Measurements from ENCODE around the gene SMTN.

DNA sequence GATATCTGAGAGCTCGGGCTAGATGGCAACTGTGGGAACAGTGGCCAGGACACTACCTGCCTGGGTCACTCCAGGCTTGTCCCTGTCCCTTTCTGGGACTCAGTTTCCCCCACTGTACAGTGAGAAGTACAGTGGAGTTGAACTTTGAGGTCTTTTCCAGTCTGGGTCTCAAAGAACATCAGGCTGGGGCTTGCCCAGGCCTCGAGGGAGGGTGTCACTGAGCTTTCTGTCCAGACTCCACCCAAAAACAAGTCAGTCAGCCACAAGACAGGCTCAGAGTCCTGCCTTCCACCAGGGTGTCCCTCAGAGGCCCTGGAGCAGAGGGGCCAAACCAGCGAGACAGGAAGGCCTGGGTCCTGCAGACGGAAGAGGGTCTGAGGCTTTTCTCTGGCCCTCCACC lies 61.2 kb downstream of the SMTN start:
- TF ChIP-seq, protein P1, sequence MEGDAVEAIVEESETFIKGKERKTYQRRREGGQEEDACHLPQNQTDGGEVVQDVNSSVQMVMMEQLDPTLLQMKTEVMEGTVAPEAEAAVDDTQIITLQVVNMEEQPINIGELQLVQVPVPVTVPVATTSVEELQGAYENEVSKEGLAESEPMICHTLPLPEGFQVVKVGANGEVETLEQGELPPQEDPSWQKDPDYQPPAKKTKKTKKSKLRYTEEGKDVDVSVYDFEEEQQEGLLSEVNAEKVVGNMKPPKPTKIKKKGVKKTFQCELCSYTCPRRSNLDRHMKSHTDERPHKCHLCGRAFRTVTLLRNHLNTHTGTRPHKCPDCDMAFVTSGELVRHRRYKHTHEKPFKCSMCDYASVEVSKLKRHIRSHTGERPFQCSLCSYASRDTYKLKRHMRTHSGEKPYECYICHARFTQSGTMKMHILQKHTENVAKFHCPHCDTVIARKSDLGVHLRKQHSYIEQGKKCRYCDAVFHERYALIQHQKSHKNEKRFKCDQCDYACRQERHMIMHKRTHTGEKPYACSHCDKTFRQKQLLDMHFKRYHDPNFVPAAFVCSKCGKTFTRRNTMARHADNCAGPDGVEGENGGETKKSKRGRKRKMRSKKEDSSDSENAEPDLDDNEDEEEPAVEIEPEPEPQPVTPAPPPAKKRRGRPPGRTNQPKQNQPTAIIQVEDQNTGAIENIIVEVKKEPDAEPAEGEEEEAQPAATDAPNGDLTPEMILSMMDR (IDR thresholded peaks at IDR 0.05): no peak
- TF ChIP-seq GABPA (IDR thresholded peaks at IDR 0.05; ENCODE audit: low read depth): no peak
- no peak for TF ChIP-seq MXI1 (IDR thresholded peaks at IDR 0.05; ENCODE audit: low read depth, low read length)
- TF ChIP-seq TAF1 (IDR thresholded peaks at IDR 0.05; ENCODE audit: borderline replicate concordance, low read depth, low read length): no peak
- TF ChIP-seq, protein P2, sequence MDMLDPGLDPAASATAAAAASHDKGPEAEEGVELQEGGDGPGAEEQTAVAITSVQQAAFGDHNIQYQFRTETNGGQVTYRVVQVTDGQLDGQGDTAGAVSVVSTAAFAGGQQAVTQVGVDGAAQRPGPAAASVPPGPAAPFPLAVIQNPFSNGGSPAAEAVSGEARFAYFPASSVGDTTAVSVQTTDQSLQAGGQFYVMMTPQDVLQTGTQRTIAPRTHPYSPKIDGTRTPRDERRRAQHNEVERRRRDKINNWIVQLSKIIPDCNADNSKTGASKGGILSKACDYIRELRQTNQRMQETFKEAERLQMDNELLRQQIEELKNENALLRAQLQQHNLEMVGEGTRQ (IDR thresholded peaks at IDR 0.05; ENCODE audit: borderline replicate concordance, low read depth, low read length): no peak
- no peak for TF ChIP-seq SIN3A (IDR thresholded peaks at IDR 0.05; ENCODE audit: borderline replicate concordance, low read depth, low read length)
- TF ChIP-seq CHD2 (IDR thresholded peaks at IDR 0.05; ENCODE audit: low read length, partially characterized antibody): no peak
- no peak for TF ChIP-seq POLR2AphosphoS5 (IDR thresholded peaks at IDR 0.05; ENCODE audit: low read depth, low read length)
- TF ChIP-seq YY1 (IDR thresholded peaks at IDR 0.05; ENCODE audit: low read depth): no peak

All from SK-N-SH (cell line).